GM12873 (cell line): ENCODE results near the gene ATP1A3.

ENCODE experiments used
- CTCF ChIP-seq: IDR thresholded peaks from 2 replicates; pipeline ENCODE4 v1.5.1; 2012; ENCODE audit warnings: low read depth, mild to moderate bottlenecking, moderate library complexity, low read length, control low read depth; ENCODE audit not compliant: insufficient read depth; ENCODE audit errors: missing control alignments

The ATP1A3 gene

GRCh38 chr19:41921577-41922576 is 72.2 kb downstream of the ATP1A3 start:
- no peak for TF ChIP-seq CTCF

GRCh38 chr19:41920882-41921576 is 73.0 kb downstream of the ATP1A3 start:
- no peak for TF ChIP-seq CTCF

GRCh38 chr19:41919948-41920712 is 73.9 kb downstream of the ATP1A3 start:
- no peak for TF ChIP-seq CTCF

GRCh38 chr19:41918653-41919244 is 75.3 kb downstream of the ATP1A3 start:
- no peak for TF ChIP-seq CTCF

- TF ChIP-seq CTCF = no peak
Observed at GRCh38 chr19:41918095-41918494, 75.9 kb downstream of the ATP1A3 start.

- no peak for TF ChIP-seq CTCF
Observed at GRCh38 chr19:41917676-41918075, 76.4 kb downstream of the ATP1A3 start.
